B cell (primary cell): ENCODE results near the gene STIM1. TPM values are rescaled to one million over a fixed set of nuclear protein-coding genes. Genes with fewer than 3 reads are reported as not detected.

Experiments used
- ATAC-seq: fragments of 200-7000 bp; cut with Tn5 transposase; one replicate; pipeline ENCODE4 v1.10.0; 2021; ENCODE audit warnings: low read depth, mild to moderate bottlenecking, moderate number of reproducible peaks, moderate library complexity
- CTCF ChIA-PET: fragments of 350-600 bp; sonication (Branson Sonifier 250); formaldehyde crosslinking; loops from one replicate; lab custom pipeline; 2021; ENCODE audit warnings: antibody characterized with exemption, inconsistent platforms; lab: Charles Lee
- POLR2A ChIA-PET: fragments of 350-600 bp; sonication (Branson Sonifier 250); formaldehyde crosslinking; loops from one replicate; lab custom pipeline; 2021; ENCODE audit warnings: antibody characterized with exemption; lab: Charles Lee
- DNase-seq: peaks from one replicate; pipeline ENCODE4 v3.0.0; 2013
- H2AFZ ChIP-seq: 2 replicates; pipeline ENCODE4 v1.6.1; 2012; ENCODE audit warnings: mild to moderate bottlenecking, low read depth, low read length; ENCODE audit not compliant: insufficient read depth, poor library complexity, severe bottlenecking
- H3K27ac ChIP-seq, 2 donors: 1 replicate in 1 of 2; 2 replicates in 1 of 2; pipeline ENCODE4 v1.5.1; 2012 to 2013; ENCODE audit warnings: low read length in 2 of 2, mild to moderate bottlenecking in 2 of 2, moderate library complexity in 1 of 2
- H3K27me3 ChIP-seq, 4 experiments: fragments of 200-600 bp in 1 of 4; sonication (generic) in 1 of 4; replicated peaks in 1 of 4; 1 replicate in 2 of 4; 2 replicates in 2 of 4; pipeline versions ENCODE4 v1.6.1 to v1.7.0; 2013 to 2016; ENCODE audit warnings: low read length in 3 of 4, mild to moderate bottlenecking in 2 of 4, mixed read lengths in 1 of 4, moderate library complexity in 1 of 4; ENCODE audit not compliant: insufficient read depth in 4 of 4, control insufficient read depth in 3 of 4; ENCODE audit errors: control extremely low read depth in 1 of 4
- H3K36me3 ChIP-seq, 2 experiments: replicated peaks in 1 of 2; 1 replicate in 1 of 2; 2 replicates in 1 of 2; pipeline versions ENCODE4 v1.6.1 to v1.7.1; 2013; ENCODE audit warnings: low read length in 1 of 2; ENCODE audit not compliant: insufficient read depth in 2 of 2, control insufficient read depth in 1 of 2; ENCODE audit errors: control extremely low read depth in 1 of 2, extremely low read depth in 1 of 2
- H3K4me1 ChIP-seq, 2 donors: fragments of 200-600 bp in 1 of 2; sonication (generic) in 1 of 2; 1 replicate in 1 of 2; 2 replicates in 1 of 2; pipeline versions ENCODE4 v1.5.1 to v1.6.1; 2013 to 2017; ENCODE audit warnings: low read length in 2 of 2; ENCODE audit not compliant: control insufficient read depth in 2 of 2, insufficient read depth in 2 of 2
- H3K4me2 ChIP-seq: replicated peaks from 2 replicates; pipeline ENCODE3; 2012; ENCODE audit warnings: mild to moderate bottlenecking, low read depth, low read length; ENCODE audit not compliant: poor library complexity, severe bottlenecking
- H3K4me3 ChIP-seq, 5 experiments: fragments of 200-600 bp in 1 of 5; sonication (generic) in 1 of 5; 1 replicate in 3 of 5; 2 replicates in 2 of 5; pipeline versions ENCODE4 v1.5.1 to v1.7.0; 2011 to 2016; ENCODE audit warnings: low read length in 4 of 5, mild to moderate bottlenecking in 4 of 5, low read depth in 2 of 5, control low read depth in 1 of 5, moderate library complexity in 1 of 5; ENCODE audit not compliant: insufficient read depth in 1 of 5; ENCODE audit errors: control extremely low read depth in 1 of 5, extremely low read depth in 1 of 5
- H3K79me2 ChIP-seq: fragments of 200-600 bp; sonication (generic); one replicate; pipeline ENCODE4 v1.6.0; 2016; ENCODE audit warnings: low read length; ENCODE audit not compliant: control insufficient read depth, insufficient read depth
- H3K9ac ChIP-seq: fragments of 200-600 bp; sonication (generic); 2 replicates; pipeline ENCODE4 v1.6.1; 2017; ENCODE audit warnings: mild to moderate bottlenecking, low read length, moderate library complexity
- H3K9me3 ChIP-seq, 3 donors: one replicate each; pipeline versions ENCODE4 v1.6.1 to v1.7.1; 2013; ENCODE audit warnings: low read length in 2 of 3; ENCODE audit not compliant: control insufficient read depth in 2 of 3, insufficient read depth in 1 of 3; ENCODE audit errors: control extremely low read depth in 1 of 3
- H4K20me1 ChIP-seq: 2 replicates; pipeline ENCODE4 v1.6.0; 2012; ENCODE audit warnings: mild to moderate bottlenecking, low read length; ENCODE audit not compliant: insufficient read depth, control insufficient read depth, poor library complexity, severe bottlenecking
- H3K27ac Mint-ChIP-seq: one replicate; pipeline ENCODE4 v1.8.0; 2021; ENCODE audit warnings: mixed read lengths
- H3K27me3 Mint-ChIP-seq: one replicate; pipeline ENCODE4 v1.8.0; 2021; ENCODE audit warnings: mixed read lengths
- H3K4me1 Mint-ChIP-seq: one replicate; pipeline ENCODE4 v1.8.0; 2021; ENCODE audit warnings: mixed read lengths
- H3K4me3 Mint-ChIP-seq: one replicate; pipeline ENCODE4 v1.8.0; 2021; ENCODE audit warnings: mixed read lengths
- H3K9me3 Mint-ChIP-seq: one replicate; pipeline ENCODE4 v1.8.0; 2022; ENCODE audit warnings: mixed read lengths; ENCODE audit not compliant: insufficient read depth
- EZH2 ChIP-seq: IDR thresholded peaks from 2 replicates; pipeline ENCODE4 v1.6.1; 2012; ENCODE audit warnings: borderline replicate concordance, low read depth, mild to moderate bottlenecking, moderate library complexity, low read length; ENCODE audit not compliant: insufficient read depth, poor library complexity, severe bottlenecking
- WGBS: methylation state at CpG from one replicate; pipeline ENCODE4 v1.1.5; 2013; ENCODE audit warnings: missing lambda C conversion rate; ENCODE audit not compliant: insufficient coverage; 5-methylcytosine and 5-hydroxymethylcytosine counted together
- intact Hi-C: fragments of 100-400 bp; cut with micrococcal nuclease; formaldehyde crosslinking; loops from one replicate; pipeline ENCODE4 v1.10.0; 2022
- polyA plus RNA-seq: library from polyadenylated mRNA; depleted of rRNA; stranded (reverse); fragments of >200 nt; gene quantifications from 2 replicates; pipeline ENCODE4 v1.2.3, GENCODE V29; 2012
- total RNA-seq, 2 donors: library from RNA; stranded (reverse); fragments of 120-200 nt in 1 of 2; gene quantifications; 1 replicate in 1 of 2; 2 replicates in 1 of 2; pipeline versions ENCODE4 v1.2.3 to v1.2.4, GENCODE V29; 2013 to 2022
- TF ChIP-seq, protein P1 (sequence below): fragments of 200-600 bp; IDR thresholded peaks from one replicate; pipeline ENCODE4 v1.8.0; 2022; ENCODE audit warnings: antibody characterized with exemption, mild to moderate bottlenecking

STIM1 gene
- total and polyA plus RNA-seq, 2 donors (not counting 1 experiment from before 2014, with no cell fraction given), result 59.4 to 76.7 TPM

DNA sequence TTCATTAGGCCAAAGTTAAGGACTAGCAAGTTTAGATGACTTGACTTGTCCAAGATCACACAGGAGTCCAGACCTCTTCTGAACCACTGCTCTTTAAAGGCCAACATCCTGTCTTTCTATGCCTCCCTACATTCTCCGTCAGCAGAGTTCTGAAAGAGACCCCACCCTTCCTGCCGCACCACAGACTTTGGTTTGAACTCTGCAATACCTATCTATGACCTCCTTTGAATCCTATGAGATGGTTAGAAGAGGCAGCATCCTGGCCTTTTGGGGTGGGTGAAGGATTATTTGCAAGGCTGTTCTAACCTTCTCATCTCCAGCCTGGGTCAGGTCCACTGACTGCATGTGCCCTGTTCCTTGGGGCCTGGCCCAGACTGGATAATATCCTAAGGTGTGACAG, 234.8 kb downstream of the STIM1 start:
- no peak for ATAC-seq
- POLR2A ChIA-PET, result no interaction called here
- CTCF ChIA-PET, result interaction anchor here (1.5 kb wide), 1 partner anchor 18 kb away, joined by 9 read pairs; no protein-coding TSS in a partner anchor
- peak overlapping the region; percentile 28 for H3K27ac Mint-ChIP-seq
- no peak overlapping the region for H3K4me3 Mint-ChIP-seq
- no peaks in the 10 kb centered on the region for H3K9me3 ChIP-seq
- no peaks in the 10 kb centered on the region for H3K27me3 Mint-ChIP-seq
- no peak overlapping the region for H3K27ac ChIP-seq
- H3K4me1 Mint-ChIP-seq, result peaks cover 19% of the 10 kb centered on the region
- H4K20me1 ChIP-seq, result no peaks in the 10 kb centered on the region
- no peak overlapping the region for H3K4me2 ChIP-seq
- no peak for TF ChIP-seq EZH2
- TF ChIP-seq, protein P1, sequence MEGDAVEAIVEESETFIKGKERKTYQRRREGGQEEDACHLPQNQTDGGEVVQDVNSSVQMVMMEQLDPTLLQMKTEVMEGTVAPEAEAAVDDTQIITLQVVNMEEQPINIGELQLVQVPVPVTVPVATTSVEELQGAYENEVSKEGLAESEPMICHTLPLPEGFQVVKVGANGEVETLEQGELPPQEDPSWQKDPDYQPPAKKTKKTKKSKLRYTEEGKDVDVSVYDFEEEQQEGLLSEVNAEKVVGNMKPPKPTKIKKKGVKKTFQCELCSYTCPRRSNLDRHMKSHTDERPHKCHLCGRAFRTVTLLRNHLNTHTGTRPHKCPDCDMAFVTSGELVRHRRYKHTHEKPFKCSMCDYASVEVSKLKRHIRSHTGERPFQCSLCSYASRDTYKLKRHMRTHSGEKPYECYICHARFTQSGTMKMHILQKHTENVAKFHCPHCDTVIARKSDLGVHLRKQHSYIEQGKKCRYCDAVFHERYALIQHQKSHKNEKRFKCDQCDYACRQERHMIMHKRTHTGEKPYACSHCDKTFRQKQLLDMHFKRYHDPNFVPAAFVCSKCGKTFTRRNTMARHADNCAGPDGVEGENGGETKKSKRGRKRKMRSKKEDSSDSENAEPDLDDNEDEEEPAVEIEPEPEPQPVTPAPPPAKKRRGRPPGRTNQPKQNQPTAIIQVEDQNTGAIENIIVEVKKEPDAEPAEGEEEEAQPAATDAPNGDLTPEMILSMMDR, result no peak
- no peak overlapping the region for H3K9ac ChIP-seq
- no peak overlapping the region for H3K4me3 ChIP-seq
- H2AFZ ChIP-seq, result no peak overlapping the region
- H3K79me2 ChIP-seq, result peaks cover 3% of the 10 kb centered on the region
- no peak for DNase-seq
- intact Hi-C loops, result no loop called here
- peaks cover 5 to 56% of the 10 kb centered on the region in 2 experiments for H3K36me3 ChIP-seq
- peaks cover 5 to 20% of the 10 kb centered on the region in 2 donors for H3K4me1 ChIP-seq
- H3K9me3 Mint-ChIP-seq, result no peaks in the 10 kb centered on the region
- H3K27me3 ChIP-seq, result no peaks in the 10 kb centered on the region
- no CpG with 5 or more reads among the region's 2 CpGs for WGBS

DNA sequence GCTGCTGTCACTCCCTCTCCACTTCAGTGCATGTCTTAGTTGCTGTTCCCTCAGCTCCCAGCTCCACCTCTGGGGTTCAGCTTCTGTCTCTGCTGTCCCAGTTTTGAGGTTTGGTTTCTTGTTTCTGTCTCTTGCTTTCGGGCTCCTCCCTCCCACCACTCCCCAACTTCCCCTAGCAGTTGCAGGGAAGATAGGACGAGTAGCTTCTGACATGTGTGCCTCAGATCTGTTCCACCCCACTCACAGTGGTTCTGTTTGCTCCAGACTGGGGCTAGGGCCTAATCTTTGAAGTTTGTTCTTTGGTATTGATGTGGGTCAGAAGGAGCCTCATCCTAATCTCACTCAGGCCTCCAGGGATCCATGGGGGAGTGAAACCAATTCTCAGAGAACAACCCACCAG, 236.6 kb downstream of the STIM1 start:
- Histone ChIP-seq H3K27ac (peak overlapping the region in 1 of 2 donors; percentile 32), H3K9me3 (no peaks in the 10 kb centered on the region), H3K9ac (no peak overlapping the region), H3K4me3 (no peak overlapping the region), H3K79me2 (peaks cover 14% of the 10 kb centered on the region), H2AFZ (no peak overlapping the region), H3K4me2 (no peak overlapping the region), H3K4me1 (peaks cover 14 to 29% of the 10 kb centered on the region in 2 donors), H3K27me3 (no peaks in the 10 kb centered on the region), H4K20me1 (no peaks in the 10 kb centered on the region), H3K36me3 (peaks cover 2 to 40% of the 10 kb centered on the region in 2 experiments)
- H3K9me3 Mint-ChIP-seq, result no peaks in the 10 kb centered on the region
- intact Hi-C loops, result no loop called here
- no peak overlapping the region for H3K4me3 Mint-ChIP-seq
- WGBS, result no CpG with 5 or more reads among the region's 2 CpGs
- ChIA-PET POLR2A (no interaction called here), CTCF (interaction anchor here (1.0 to 1.1 kb wide), 2 partner anchors 19 to 243 kb away, joined by 3 to 4 read pairs; no protein-coding TSS in a partner anchor)
- TF ChIP-seq EZH2, result no peak
- TF ChIP-seq, protein P1, result no peak
- peaks cover 33% of the 10 kb centered on the region for H3K4me1 Mint-ChIP-seq
- H3K27me3 Mint-ChIP-seq, result no peaks in the 10 kb centered on the region
- no peak overlapping the region for H3K27ac Mint-ChIP-seq
- ATAC-seq (no peak), DNase-seq (no peak)
